Liver (tissue), 9 donors: ENCODE data around the gene WDR86. TPM values are rescaled to one million over a fixed set of nuclear protein-coding genes. Genes with fewer than 3 reads are reported as not detected.

Experiments used
- DNase-seq: peaks from one replicate; pipeline ENCODE4 v3.0.0-alpha.2; 2017; ENCODE audit warnings: low spot score
- H3K27ac ChIP-seq, 2 donors: one replicate each; pipeline ENCODE4 v1.7.0; 2013; ENCODE audit warnings: inconsistent platforms in 2 of 2, low read length in 2 of 2, control low read depth in 1 of 2, low read depth in 1 of 2, mild to moderate bottlenecking in 1 of 2
- H3K27me3 ChIP-seq, 4 donors: one replicate each; pipeline versions ENCODE4 v1.6.1 to v1.7.0; 2013; ENCODE audit warnings: low read length in 3 of 4, inconsistent platforms in 1 of 4, mild to moderate bottlenecking in 1 of 4, moderate library complexity in 1 of 4; ENCODE audit not compliant: control insufficient read depth in 4 of 4, insufficient read depth in 4 of 4
- H3K36me3 ChIP-seq, 4 donors: one replicate each; pipeline versions ENCODE4 v1.6.1 to v1.7.0; 2013; ENCODE audit warnings: low read length in 3 of 4, mild to moderate bottlenecking in 3 of 4, low read depth in 1 of 4, moderate library complexity in 1 of 4; ENCODE audit not compliant: control insufficient read depth in 4 of 4, insufficient read depth in 3 of 4
- H3K4me1 ChIP-seq, 4 donors: one replicate each; pipeline versions ENCODE4 v1.6.1 to v1.7.0; 2013; ENCODE audit warnings: low read length in 3 of 4, mild to moderate bottlenecking in 3 of 4, moderate library complexity in 1 of 4; ENCODE audit not compliant: control insufficient read depth in 4 of 4, insufficient read depth in 4 of 4
- H3K4me3 ChIP-seq, 3 donors: one replicate each; pipeline versions ENCODE4 v1.6.1 to v1.7.0; 2013; ENCODE audit warnings: low read length in 3 of 3, control low read depth in 1 of 3, low read depth in 1 of 3, mild to moderate bottlenecking in 1 of 3
- H3K9ac ChIP-seq, 2 donors: one replicate each; pipeline ENCODE4 v1.7.0; 2013; ENCODE audit warnings: low read length in 2 of 2, mild to moderate bottlenecking in 2 of 2, moderate library complexity in 2 of 2, control low read depth in 1 of 2, low read depth in 1 of 2
- H3K9me3 ChIP-seq, 4 donors: one replicate each; pipeline versions ENCODE4 v1.6.1 to v1.7.0; 2013; ENCODE audit warnings: low read length in 3 of 4; ENCODE audit not compliant: control insufficient read depth in 4 of 4
- EGR1 ChIP-seq, 2 donors: IDR thresholded peaks; 2 replicates each; pipeline ENCODE4 v1.6.1; 2016 to 2018; ENCODE audit warnings: antibody characterized with exemption in 2 of 2, low read depth in 2 of 2
- FOXA2 ChIP-seq: IDR thresholded peaks from 2 replicates; pipeline ENCODE4 v1.6.1; 2016; ENCODE audit warnings: antibody characterized with exemption
- GABPA ChIP-seq, 2 donors: IDR thresholded peaks in 1 of 2; conservative IDR thresholded peaks in 1 of 2; 2 replicates each; pipeline ENCODE4 v1.6.1; 2016; ENCODE audit warnings: antibody characterized with exemption in 2 of 2, mild to moderate bottlenecking in 1 of 2, moderate library complexity in 1 of 2
- HNF4G ChIP-seq: IDR thresholded peaks from 2 replicates; pipeline ENCODE4 v1.6.1; 2016; ENCODE audit warnings: antibody characterized with exemption
- NR2F2 ChIP-seq: IDR thresholded peaks from 2 replicates; pipeline ENCODE4 v1.6.1; 2016; ENCODE audit warnings: antibody characterized with exemption
- RAD21 ChIP-seq, 2 donors: IDR thresholded peaks; 2 replicates each; pipeline ENCODE4 v1.6.1; 2016; ENCODE audit warnings: antibody characterized with exemption in 2 of 2, mild to moderate bottlenecking in 2 of 2
- SP1 ChIP-seq: IDR thresholded peaks from 2 replicates; pipeline ENCODE4 v1.6.1; 2018; ENCODE audit warnings: antibody characterized with exemption, mild to moderate bottlenecking
- WGBS: extraction: QIAGEN DNeasy Blood & Tissue Kit; methylation state at CpG from one replicate; pipeline ENCODE4 v1.1.7; 2013; 5-methylcytosine and 5-hydroxymethylcytosine counted together
- polyA plus RNA-seq, 2 donors: library from polyadenylated mRNA; stranded (reverse) in 1 of 2; unstranded in 1 of 2; fragments of 200-250 nt in 1 of 2; fragments of >200 nt in 1 of 2; fragmentation: Nextera tagmentation in 1 of 2; extraction: Ambion mirVana in 1 of 2; gene quantifications; one replicate each; pipeline versions ENCODE4 v1.2.1 to v1.2.3, GENCODE V29; 2013 to 2015
- total RNA-seq, 2 donors: library from RNA; depleted of rRNA; stranded (reverse); fragments of >200 nt; gene quantifications; one replicate each; pipeline ENCODE4 v1.2.3, GENCODE V29; 2014
- TF ChIP-seq, protein P1 (sequence below): IDR thresholded peaks from 2 replicates; pipeline ENCODE4 v1.6.1; 2016; ENCODE audit warnings: antibody characterized with exemption
- TF ChIP-seq, protein P2 (sequence below): IDR thresholded peaks from 2 replicates; pipeline ENCODE4 v1.6.1; 2016; ENCODE audit warnings: antibody characterized with exemption
- TF ChIP-seq, protein P3 (sequence below): IDR thresholded peaks from 2 replicates; pipeline ENCODE4 v1.6.1; 2016; ENCODE audit warnings: antibody characterized with exemption
- donor health status: healthy.
- donor health status: healthy.
- donor health status: healthy.
- donor health status: healthy.
- donor health status: healthy.

Gene WDR86
- total and polyA plus RNA-seq, 4 donors: 0.35 to 4.9 (median 0.77) TPM

DNA sequence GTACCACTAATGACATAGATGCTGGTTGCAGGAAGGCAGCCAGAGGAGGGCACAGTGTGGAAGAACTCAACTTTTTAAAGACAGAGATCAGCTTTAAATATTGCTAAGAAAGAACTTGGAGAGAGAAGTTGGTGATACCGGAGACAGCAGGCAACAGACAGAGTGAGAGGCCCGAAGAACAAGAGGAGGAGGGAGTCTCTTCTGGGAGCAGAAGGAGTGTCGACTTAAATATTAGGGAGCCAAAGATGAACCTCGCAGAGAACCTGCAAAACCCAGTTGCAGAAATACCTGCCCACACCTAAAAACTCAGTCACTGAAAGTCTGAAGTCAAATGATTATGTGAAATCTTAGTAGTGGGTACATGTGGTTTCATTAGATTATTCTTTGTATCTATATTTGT lies 3.4 kb upstream of the WDR86 start:
- no peak overlapping the region for H3K4me3 ChIP-seq
- 91% methylated on average over 4 of the region's 4 CpGs for WGBS
- peaks cover 0 to 2% (median under 1%) of the 10 kb centered on the region in 4 donors for H3K27me3 ChIP-seq
- no peak overlapping the region for H3K27ac ChIP-seq
- H3K36me3 ChIP-seq: no peaks in the 10 kb centered on the region
- H3K9me3 ChIP-seq: no peaks in the 10 kb centered on the region
- H3K9ac ChIP-seq: no peak overlapping the region
- TF ChIP-seq SP1 (no peak), NR2F2 (no peak)
- peaks cover 2 to 19% (median 13%) of the 10 kb centered on the region in 4 donors for H3K4me1 ChIP-seq
- no peak for DNase-seq

DNA sequence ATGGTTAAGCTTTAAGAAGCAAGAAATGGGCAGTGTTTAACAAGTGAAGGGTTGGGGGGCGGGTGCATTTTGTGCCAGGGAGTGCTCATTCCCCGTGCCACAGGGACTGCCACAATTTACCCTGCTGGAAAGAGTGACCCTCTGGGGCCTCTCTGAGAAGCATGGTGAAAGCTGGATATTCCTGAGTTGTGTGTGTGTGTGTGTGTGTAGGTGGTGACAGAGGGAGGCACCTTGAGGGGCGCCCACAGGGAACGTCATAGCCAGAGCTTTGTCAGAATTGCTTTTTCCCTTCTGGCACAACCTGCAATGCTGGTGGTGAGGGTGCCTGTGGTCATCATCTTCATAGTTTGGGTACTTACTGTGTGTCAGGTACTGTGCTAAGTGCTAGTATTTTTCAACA lies 2.5 kb upstream of the WDR86 start:
- Histone ChIP-seq H3K4me1 (peaks cover 2 to 19% (median 13%) of the 10 kb centered on the region in 4 donors), H3K9me3 (no peaks in the 10 kb centered on the region), H3K27ac (no peak overlapping the region), H3K4me3 (no peak overlapping the region), H3K36me3 (no peaks in the 10 kb centered on the region), H3K27me3 (peaks cover 0 to 2% (median under 1%) of the 10 kb centered on the region in 4 donors), H3K9ac (no peak overlapping the region)
- WGBS: 82% methylated on average over 4 of the region's 4 CpGs
- TF ChIP-seq, protein P1, sequence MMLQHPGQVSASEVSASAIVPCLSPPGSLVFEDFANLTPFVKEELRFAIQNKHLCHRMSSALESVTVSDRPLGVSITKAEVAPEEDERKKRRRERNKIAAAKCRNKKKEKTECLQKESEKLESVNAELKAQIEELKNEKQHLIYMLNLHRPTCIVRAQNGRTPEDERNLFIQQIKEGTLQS: no peak
- TF ChIP-seq, protein P2, sequence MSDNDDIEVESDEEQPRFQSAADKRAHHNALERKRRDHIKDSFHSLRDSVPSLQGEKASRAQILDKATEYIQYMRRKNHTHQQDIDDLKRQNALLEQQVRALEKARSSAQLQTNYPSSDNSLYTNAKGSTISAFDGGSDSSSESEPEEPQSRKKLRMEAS: no peak
- TF ChIP-seq, protein P3, sequence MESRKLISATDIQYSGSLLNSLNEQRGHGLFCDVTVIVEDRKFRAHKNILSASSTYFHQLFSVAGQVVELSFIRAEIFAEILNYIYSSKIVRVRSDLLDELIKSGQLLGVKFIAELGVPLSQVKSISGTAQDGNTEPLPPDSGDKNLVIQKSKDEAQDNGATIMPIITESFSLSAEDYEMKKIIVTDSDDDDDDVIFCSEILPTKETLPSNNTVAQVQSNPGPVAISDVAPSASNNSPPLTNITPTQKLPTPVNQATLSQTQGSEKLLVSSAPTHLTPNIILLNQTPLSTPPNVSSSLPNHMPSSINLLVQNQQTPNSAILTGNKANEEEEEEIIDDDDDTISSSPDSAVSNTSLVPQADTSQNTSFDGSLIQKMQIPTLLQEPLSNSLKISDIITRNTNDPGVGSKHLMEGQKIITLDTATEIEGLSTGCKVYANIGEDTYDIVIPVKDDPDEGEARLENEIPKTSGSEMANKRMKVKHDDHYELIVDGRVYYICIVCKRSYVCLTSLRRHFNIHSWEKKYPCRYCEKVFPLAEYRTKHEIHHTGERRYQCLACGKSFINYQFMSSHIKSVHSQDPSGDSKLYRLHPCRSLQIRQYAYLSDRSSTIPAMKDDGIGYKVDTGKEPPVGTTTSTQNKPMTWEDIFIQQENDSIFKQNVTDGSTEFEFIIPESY: no peak
- TF ChIP-seq HNF4G: no peak
- TF ChIP-seq GABPA (IDR thresholded peaks at IDR 0.05 in 1 of 2, conservative IDR thresholded peaks at IDR 0.05 in 1 of 2): no peak
- no peak for TF ChIP-seq SP1
- TF ChIP-seq FOXA2: no peak
- no peak for DNase-seq

DNA sequence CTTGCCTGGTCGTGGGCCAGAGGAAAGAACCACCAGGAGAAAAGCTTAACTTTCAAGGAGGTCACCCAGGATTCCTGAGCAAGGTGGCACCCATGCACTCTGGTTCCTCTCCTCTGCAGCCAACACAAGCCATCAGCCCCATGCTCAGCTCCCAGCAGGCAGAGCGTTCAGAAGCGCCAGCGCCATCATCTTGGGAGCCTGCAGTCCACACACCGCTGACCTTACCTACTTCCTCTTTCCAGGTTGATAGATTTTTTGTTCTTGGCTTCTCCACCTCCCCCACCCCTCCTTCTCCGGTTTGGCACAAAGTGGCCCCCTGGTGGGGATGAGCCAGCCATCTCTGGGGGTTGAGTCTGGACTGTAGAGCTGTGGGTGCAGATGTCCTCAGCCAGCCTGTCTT lies 1.7 kb upstream of the WDR86 start:
- no peak for TF ChIP-seq EGR1 (IDR thresholded peaks at IDR 0.05; ENCODE audit: low read depth in 2 of 2)
- no peak for TF ChIP-seq RAD21 (IDR thresholded peaks at IDR 0.05)
- TF ChIP-seq, protein P1: no peak
- TF ChIP-seq FOXA2: no peak
- Histone ChIP-seq H3K4me1 (peaks cover 2 to 19% (median 13%) of the 10 kb centered on the region in 4 donors), H3K9ac (no peak overlapping the region), H3K9me3 (no peaks in the 10 kb centered on the region), H3K4me3 (no peak overlapping the region), H3K27me3 (peaks cover 0 to 2% (median under 1%) of the 10 kb centered on the region in 4 donors), H3K36me3 (no peaks in the 10 kb centered on the region), H3K27ac (no peak overlapping the region)
- WGBS: 74% methylated on average over 6 of the region's 6 CpGs
- no peak for DNase-seq
